Activated CD4-positive, alpha-beta T cell treated with anti-CD3 and anti-CD28 coated beads, Interleukin-2, amount 50 U/mL, for 24 hours (primary cell): ENCODE measurements around the gene SULT1C2.
"Not testable (repeated sequence)": the region's sequence is repeated elsewhere in the genome, so short reads cannot be mapped to it uniquely, and the experiment has no call there.

ENCODE experiments used
- DNase-seq, 2 donors: peaks; one replicate each; pipeline ENCODE4 v3.0.0-alpha.2; 2020; ENCODE audit warnings: low read depth in 1 of 2, low spot score in 1 of 2

SULT1C2 gene

GRCh38 chr2:108288534-108289106 lies at the start of gene SULT1C2:
TSS of gene SULT1C2 (plus strand) at chr2:108288895. CDS start at chr2:108293668, 4,773 bp downstream.
- DNase-seq: no peak

DNA sequence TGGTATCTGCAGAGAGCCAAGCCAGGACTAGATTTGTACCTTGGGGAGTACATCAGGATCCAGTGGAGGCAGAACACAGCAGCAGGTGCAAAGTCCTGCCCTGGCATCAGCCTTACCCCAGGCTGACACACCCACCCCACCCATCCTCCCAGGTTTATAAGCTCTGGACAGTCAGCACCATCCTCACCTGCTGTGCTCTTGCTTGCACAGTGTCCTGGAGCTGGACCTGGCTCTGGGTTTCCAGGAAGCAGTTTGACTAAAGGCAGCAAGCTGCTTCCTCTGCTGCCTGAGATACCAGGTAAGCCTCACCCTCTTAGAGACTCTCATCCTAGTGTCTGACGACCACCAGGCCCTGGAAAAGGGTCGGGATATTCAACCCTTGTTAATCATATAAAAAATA lies 48.9 kb upstream of the SULT1C2 start, which contains the start of gene SULT1C3:
Gene SULT1C3, plus strand, starts transcription at position 183 of the 400 bp plus-strand sequence. CDS start 7,227 bp downstream, outside the sequence.
- DNase-seq: no peak

DNA sequence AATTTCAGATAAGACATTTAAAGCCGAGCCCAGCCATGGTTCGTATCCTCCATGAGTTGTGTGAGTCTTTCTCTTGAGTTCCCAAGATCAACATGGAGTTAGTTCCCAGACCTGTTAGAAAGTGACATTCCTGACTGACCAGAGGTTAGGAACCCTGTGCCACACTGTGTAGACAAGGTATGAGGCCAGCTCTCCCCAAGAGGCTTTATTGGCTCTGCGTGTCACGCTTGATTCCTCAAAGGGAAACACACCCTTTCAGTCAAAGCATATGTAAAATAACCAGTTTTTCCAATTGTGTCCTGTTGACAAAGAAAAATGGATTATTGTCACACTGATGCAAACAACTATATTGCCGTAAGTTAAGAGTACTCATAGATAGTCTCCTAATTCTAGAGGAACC lies 47.7 kb upstream of the SULT1C2 start:
- DNase-seq: no peak

GRCh38 chr2:108243566-108243965 lies 45.1 kb upstream of the SULT1C2 start:
- no peak for DNase-seq

- DNase-seq: no peak
These were observed 43.9 kb upstream of the SULT1C2 start for GRCh38 chr2:108244667-108245414.

DNA sequence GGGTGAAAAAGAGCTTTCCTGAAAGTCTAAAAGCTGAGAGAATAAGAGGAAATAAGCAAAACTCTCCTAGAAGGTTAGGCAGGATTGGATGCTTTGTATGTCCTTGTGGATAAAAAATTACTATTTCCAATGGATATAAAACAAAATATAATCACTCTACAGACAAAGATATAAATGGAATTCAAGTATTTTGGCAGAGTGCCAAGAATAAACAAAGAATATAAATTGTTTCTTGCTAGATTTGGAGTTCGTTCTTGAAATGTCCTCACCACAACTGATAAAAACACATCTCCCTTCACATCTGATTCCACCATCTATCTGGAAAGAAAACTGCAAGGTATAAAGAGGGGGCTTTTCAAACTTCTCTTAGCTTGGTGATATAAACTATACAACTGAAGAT lies 35.6 kb upstream of the SULT1C2 start:
- DNase-seq: no peak

GRCh38 chr2:108257757-108258331 lies 30.9 kb upstream of the SULT1C2 start:
- DNase-seq: no peak

- DNase-seq: no peak
These were observed 27.9 kb upstream of the SULT1C2 start for GRCh38 chr2:108260773-108261172.

DNA sequence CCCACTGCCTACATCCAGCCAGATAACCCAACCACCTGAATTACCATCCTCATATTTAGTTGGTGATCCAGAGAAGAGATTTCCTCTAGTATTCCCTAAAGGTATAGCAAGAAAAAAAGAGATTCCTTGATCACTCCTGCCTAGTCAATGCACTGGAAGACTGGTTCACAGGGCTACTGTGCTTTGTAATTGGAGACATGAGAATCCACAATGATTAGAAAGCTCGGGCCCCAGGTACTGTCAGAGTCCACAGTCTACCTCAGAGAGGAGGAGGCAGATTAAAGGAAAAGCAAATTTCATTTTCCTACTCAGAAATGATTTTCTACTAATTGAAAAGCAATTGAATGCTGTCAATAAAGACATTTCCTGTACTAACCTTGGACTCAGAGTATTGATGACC lies 26.7 kb upstream of the SULT1C2 start:
- DNase-seq: no peak

DNA sequence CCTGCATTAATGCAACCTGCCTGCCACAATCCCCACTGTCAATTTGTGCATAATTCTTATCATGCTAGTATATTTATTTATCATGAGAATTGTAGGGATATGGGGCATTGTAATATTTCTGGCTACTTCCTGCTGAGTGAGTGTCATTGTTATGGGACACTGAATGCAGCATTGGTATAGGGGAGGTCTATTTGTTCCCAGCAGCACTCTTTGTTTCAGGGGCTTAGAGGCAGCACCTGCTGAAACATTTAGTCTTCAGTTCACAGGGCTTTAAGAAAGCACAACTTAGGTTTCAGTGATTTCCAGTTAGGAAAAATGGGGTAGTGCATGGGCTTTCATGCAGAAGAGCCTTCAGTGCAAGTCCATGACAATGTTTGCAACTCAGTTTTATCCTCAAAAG lies 25.3 kb upstream of the SULT1C2 start:
- DNase-seq: no peak

DNA sequence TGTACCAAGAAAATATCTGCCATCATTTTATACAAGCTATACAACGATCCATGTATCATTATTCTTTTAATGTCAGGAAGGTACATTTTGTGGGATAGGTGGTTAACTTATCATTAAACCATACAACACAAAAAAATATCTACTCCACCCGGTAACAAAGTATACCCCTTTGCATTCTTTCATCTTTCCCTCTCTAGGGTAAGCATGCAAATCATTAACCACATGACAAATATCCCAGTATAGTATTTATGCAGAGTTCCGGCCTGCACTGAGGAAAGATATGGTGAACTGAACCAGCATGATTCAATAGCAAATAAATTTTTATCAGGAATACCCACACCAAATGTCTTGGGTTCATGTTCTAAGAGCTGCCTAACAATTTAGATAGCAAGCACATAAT lies 22.5 kb upstream of the SULT1C2 start:
- DNase-seq: no peak

DNA sequence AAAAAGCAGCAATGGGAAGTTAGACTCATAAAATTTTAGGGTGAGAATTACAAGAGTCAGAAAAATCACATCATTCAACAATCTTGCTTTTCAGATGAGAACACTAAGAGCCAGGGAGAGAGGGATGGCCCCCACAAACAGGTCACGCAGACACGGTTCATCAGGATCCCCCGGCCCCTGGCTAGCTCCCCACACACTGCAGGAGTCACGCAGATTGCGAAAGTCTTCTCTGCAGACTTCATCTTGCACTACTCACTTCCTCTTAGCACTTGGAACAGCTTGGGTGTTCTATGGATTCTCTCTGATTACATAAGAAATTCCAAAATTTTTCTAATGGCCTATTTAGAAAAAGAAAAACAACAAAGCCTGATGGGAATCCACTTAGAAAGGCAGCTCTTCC lies 21.6 kb upstream of the SULT1C2 start:
- no peak for DNase-seq

DNA sequence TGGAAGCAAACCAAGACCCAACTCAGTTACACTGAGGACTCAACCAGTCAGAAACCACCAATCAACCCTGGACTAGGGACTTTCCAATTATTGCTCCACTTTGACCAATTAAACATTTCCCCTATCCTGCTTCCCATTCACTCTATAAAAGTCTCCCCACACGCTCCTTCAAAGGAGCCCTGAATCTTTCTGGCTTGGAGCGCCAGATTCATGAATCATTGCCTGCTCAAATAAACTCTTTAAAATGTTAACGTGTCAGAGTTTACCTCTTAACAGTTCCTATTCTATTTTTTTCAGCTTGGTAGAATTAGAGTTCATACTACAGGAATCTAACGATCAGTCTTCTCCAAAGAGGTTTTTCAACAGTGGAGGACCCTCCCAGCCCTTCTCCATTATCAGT lies 20.7 kb upstream of the SULT1C2 start:
- no peak for DNase-seq

- no peak for DNase-seq
These were observed 18.3 kb upstream of the SULT1C2 start for GRCh38 chr2:108270346-108270745.

DNA sequence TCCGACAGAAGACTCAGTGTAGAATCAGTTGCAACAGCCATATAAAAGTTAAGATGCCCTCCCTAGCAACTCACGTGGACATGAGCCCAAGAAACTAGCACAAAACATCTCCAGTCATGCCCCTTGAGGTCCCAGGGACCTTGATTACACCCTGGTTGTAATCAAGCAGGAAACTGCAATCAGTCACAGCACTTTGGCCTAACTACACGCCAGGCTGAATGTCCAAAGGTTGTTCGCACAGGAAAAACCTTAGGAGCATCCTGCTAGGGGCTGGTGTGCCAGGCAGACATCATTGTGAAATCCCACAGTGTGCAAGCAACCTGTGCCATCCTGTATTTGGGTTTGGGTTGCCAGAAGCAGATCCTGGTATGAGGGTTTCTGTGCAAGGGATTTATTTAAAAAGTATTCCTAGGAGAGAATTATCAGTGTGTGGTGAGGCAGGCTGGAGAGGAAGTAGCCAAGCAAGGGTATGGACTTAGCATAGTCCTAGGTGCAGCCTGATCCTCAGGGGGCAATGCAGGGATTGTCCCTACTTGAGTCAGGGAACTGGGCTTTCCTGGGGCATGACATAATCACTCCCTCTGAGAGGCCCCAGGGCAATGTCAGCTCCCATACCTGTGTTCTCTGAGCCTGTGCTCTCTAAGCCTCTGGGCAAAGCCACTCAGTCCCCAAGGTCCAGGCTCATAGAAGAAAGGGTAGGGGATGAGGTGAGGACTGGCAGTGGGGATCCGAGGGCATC lies 17.8 kb upstream of the SULT1C2 start:
- no peak for DNase-seq

DNA sequence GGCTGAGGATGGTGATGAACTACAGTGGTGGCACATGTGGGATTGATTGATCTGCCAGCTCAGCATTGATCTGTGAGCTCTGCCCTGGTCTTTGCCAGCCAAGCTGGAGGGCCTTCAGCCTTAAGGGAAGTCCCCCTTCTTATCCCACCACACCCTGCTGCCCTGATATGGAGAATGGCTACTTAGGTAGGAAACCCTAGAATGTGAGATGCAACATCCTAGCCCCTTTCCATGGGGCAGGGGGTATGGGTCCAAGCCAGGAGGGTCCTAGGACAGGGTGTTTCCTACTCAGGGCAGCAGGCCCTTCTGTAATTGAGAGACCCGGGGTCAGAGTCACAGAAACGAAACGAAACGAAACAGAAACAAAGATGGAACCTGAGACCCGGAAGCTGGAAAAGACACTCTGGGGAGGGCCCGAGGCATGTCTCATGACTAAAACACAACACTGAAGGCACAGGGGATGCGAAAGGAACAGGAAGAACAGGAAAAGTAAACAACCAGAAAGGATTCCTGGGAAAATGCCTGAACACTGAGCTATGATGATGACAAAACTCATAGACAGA lies 16.9 kb upstream of the SULT1C2 start:
- DNase-seq: no peak

GRCh38 chr2:108278631-108279030 lies 10.1 kb upstream of the SULT1C2 start:
- no peak for DNase-seq

GRCh38 chr2:108279468-108279867 lies 9.2 kb upstream of the SULT1C2 start:
- no peak for DNase-seq

DNA sequence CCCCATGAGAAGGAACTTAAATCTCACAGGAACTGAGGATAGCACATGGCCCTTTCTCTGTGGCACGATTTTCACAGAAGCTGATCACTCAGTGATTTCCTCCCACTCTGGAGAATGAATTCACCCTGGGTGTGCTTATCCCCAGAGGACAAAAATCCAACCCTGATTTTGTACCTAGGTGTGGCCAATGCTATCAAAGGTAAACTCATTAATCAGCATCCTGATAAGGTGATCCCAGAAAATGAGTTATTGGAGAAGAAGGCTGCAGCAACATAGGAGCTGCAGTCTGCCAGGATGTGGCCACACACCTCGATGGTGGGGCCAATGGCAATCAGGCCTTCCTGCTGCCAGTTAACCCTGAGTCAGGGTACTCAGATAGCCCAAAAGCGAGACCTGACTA lies 8.2 kb upstream of the SULT1C2 start:
- DNase-seq: no peak

GRCh38 chr2:108284566-108284965 lies 4.1 kb upstream of the SULT1C2 start:
- not testable (repeated sequence) for DNase-seq

DNA sequence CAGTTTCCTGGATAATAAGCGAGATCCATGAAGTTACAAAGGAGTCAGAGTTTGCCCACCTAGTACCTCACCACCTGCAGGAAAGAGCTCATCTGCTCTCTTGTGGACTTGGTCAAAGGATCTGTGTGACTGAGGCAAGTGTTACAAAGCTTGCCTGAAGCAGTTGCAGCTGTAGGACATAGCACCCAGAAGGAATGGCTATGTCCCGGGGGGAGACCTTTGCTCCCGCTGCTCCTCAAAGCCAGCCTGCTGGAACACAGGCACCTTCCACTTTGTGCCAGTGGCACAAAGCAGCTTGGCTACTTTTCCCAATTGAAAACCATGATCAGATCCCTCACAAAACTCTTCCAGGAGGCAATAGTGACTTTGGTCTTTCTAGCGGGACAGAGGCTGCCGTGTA lies 3.1 kb upstream of the SULT1C2 start:
- no peak for DNase-seq

- DNase-seq: no peak
These were observed 1.5 kb upstream of the SULT1C2 start for GRCh38 chr2:108287169-108287568.
